Lower leg skin (tissue), 3 donors: ENCODE measurements around the gene ASF1B.

Experiments
- POLR2A ChIP-seq, 2 donors: fragments of 450-650 bp; IDR thresholded peaks; one replicate each; pipeline ENCODE4 v1.6.1; 2016 to 2017; ENCODE audit warnings: antibody characterized with exemption in 2 of 2, mild to moderate bottlenecking in 1 of 2, moderate library complexity in 1 of 2
- TF ChIP-seq, protein P1 (sequence below), 3 donors: fragments of 450-650 bp; IDR thresholded peaks; one replicate each; pipeline ENCODE4 v1.5.1; 2016; ENCODE audit warnings: antibody characterized with exemption in 3 of 3, mild to moderate bottlenecking in 3 of 3, moderate library complexity in 2 of 3

- TF ChIP-seq, protein P1, sequence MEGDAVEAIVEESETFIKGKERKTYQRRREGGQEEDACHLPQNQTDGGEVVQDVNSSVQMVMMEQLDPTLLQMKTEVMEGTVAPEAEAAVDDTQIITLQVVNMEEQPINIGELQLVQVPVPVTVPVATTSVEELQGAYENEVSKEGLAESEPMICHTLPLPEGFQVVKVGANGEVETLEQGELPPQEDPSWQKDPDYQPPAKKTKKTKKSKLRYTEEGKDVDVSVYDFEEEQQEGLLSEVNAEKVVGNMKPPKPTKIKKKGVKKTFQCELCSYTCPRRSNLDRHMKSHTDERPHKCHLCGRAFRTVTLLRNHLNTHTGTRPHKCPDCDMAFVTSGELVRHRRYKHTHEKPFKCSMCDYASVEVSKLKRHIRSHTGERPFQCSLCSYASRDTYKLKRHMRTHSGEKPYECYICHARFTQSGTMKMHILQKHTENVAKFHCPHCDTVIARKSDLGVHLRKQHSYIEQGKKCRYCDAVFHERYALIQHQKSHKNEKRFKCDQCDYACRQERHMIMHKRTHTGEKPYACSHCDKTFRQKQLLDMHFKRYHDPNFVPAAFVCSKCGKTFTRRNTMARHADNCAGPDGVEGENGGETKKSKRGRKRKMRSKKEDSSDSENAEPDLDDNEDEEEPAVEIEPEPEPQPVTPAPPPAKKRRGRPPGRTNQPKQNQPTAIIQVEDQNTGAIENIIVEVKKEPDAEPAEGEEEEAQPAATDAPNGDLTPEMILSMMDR (IDR thresholded peaks at IDR 0.05), result no peak
- no peak for TF ChIP-seq POLR2A (IDR thresholded peaks at IDR 0.05)
These were observed 15.9 kb downstream of the ASF1B start for GRCh38 chr19:14120497-14120780.
